ENCODE measurements around the gene SETBP1. TPM values are rescaled to one million over a fixed set of nuclear protein-coding genes. Genes with fewer than 3 reads are reported as not detected.

The SETBP1 gene
- total and polyA plus RNA-seq, 2 of the 4 experiments (the other 2 are of a cell fraction) = 0.19 to 0.36 TPM

DNA sequence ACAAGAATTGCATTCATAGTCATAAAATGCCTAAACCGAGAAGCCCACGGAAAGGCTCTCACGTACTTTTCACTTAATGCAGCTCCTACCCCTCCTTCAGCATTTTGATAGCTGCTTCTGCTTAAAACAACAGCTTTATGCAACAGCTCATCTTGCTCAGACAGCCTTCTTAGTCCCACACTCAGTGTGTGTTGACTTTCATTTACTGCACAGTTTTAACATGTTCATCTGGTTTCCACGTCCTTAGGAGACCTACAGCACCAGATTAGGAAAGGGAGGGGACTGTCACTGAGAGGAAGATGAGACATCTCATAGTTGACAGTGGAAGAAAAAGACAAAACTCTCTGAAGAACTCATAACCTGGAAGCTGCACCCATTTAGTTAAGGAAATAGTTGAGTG, 435.4 kb downstream of the SETBP1 start:
- no peak overlapping the region for H2AK5ac ChIP-seq (ENCODE audit: low read depth, low read length)
- no peaks in the 10 kb centered on the region for H3K9me3 ChIP-seq (ENCODE audit: control insufficient read depth, insufficient read depth, low read length)
- ATAC-seq (ENCODE audit: low read depth) (no peak), DNase-seq (no peak)
- H4K91ac ChIP-seq (ENCODE audit: insufficient read depth, low read depth, low read length) = no peak overlapping the region
- TF ChIP-seq, protein P1, sequence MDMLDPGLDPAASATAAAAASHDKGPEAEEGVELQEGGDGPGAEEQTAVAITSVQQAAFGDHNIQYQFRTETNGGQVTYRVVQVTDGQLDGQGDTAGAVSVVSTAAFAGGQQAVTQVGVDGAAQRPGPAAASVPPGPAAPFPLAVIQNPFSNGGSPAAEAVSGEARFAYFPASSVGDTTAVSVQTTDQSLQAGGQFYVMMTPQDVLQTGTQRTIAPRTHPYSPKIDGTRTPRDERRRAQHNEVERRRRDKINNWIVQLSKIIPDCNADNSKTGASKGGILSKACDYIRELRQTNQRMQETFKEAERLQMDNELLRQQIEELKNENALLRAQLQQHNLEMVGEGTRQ (IDR thresholded peaks at IDR 0.05; ENCODE audit: low read depth, low read length) = no peak
- no peak for TF ChIP-seq MAZ (IDR thresholded peaks at IDR 0.05; ENCODE audit: borderline replicate concordance, low read depth, low read length)
- TF ChIP-seq CEBPB (IDR thresholded peaks at IDR 0.05; ENCODE audit: low read depth, low read length) = no peak
- TF ChIP-seq SMC3 (IDR thresholded peaks at IDR 0.05; ENCODE audit: low read depth, low read length) = no peak
- no peak for TF ChIP-seq FOS (IDR thresholded peaks at IDR 0.05; ENCODE audit: low read depth, low read length)
- TF ChIP-seq MAFK (IDR thresholded peaks at IDR 0.05; ENCODE audit: low read depth, low read length) = no peak
- TF ChIP-seq POLR2A (IDR thresholded peaks at IDR 0.05; ENCODE audit: low read depth, low read length) = no peak
- no peak for TF ChIP-seq RAD21 (IDR thresholded peaks at IDR 0.05; ENCODE audit: low read length)
- TF ChIP-seq, protein P2, sequence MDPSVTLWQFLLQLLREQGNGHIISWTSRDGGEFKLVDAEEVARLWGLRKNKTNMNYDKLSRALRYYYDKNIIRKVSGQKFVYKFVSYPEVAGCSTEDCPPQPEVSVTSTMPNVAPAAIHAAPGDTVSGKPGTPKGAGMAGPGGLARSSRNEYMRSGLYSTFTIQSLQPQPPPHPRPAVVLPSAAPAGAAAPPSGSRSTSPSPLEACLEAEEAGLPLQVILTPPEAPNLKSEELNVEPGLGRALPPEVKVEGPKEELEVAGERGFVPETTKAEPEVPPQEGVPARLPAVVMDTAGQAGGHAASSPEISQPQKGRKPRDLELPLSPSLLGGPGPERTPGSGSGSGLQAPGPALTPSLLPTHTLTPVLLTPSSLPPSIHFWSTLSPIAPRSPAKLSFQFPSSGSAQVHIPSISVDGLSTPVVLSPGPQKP (IDR thresholded peaks at IDR 0.05; ENCODE audit: borderline replicate concordance, low read depth, low read length) = no peak
- no peak for TF ChIP-seq RCOR1 (IDR thresholded peaks at IDR 0.05; ENCODE audit: insufficient replicate concordance, low read length)
- TF ChIP-seq, protein P3, sequence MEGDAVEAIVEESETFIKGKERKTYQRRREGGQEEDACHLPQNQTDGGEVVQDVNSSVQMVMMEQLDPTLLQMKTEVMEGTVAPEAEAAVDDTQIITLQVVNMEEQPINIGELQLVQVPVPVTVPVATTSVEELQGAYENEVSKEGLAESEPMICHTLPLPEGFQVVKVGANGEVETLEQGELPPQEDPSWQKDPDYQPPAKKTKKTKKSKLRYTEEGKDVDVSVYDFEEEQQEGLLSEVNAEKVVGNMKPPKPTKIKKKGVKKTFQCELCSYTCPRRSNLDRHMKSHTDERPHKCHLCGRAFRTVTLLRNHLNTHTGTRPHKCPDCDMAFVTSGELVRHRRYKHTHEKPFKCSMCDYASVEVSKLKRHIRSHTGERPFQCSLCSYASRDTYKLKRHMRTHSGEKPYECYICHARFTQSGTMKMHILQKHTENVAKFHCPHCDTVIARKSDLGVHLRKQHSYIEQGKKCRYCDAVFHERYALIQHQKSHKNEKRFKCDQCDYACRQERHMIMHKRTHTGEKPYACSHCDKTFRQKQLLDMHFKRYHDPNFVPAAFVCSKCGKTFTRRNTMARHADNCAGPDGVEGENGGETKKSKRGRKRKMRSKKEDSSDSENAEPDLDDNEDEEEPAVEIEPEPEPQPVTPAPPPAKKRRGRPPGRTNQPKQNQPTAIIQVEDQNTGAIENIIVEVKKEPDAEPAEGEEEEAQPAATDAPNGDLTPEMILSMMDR (conservative IDR thresholded peaks at IDR 0.05; ENCODE audit: low read depth, low read length) = no peak
- TF ChIP-seq BHLHE40 (IDR thresholded peaks at IDR 0.05; ENCODE audit: low read depth, low read length) = no peak
- no peak for TF ChIP-seq NFE2L2 (IDR thresholded peaks at IDR 0.05; ENCODE audit: low read depth, low read length)
- no peak for TF ChIP-seq MXI1 (IDR thresholded peaks at IDR 0.05; ENCODE audit: borderline replicate concordance, low read depth, low read length)
- in situ Hi-C loops (cut with MboI; ENCODE audit: low sequenced_read_pairs) = no loop called here
- no peak overlapping the region for H2BK120ac ChIP-seq (ENCODE audit: low read depth, low read length)
- no peak overlapping the region for H3K14ac ChIP-seq (replicated peaks; ENCODE audit: low read depth, low read length)
- no peak overlapping the region for H3K9ac ChIP-seq (ENCODE audit: low read depth, low read length)
- H4K5ac ChIP-seq (ENCODE audit: low read depth, low read length) = no peak overlapping the region
- H3K79me1 ChIP-seq (ENCODE audit: low read depth in 1 of 2, low read length in 2 of 2) = no peaks in the 10 kb centered on the region
- no peak overlapping the region for H3K4me2 ChIP-seq (ENCODE audit: low read depth, low read length)
- no peak overlapping the region for H3K4me3 ChIP-seq (ENCODE audit: insufficient read depth, low read depth, low read length)
- H3K4me1 ChIP-seq (ENCODE audit: control insufficient read depth, insufficient read depth, low read length) = no peaks in the 10 kb centered on the region
- no peak overlapping the region for H2BK5ac ChIP-seq (ENCODE audit: low read depth, low read length, poor library complexity, severe bottlenecking)
- intact Hi-C loops (cut with micrococcal nuclease) = no loop called here
- BruUV-seq (replicated peaks) = no TSS peak
- no peak overlapping the region for H3K56ac ChIP-seq (ENCODE audit: extremely low read depth, insufficient read depth, low read length)
- H2AFZ ChIP-seq (replicated peaks; ENCODE audit: low read length, poor library complexity) = no peak overlapping the region
- H3K9me1 ChIP-seq (ENCODE audit: insufficient read depth, low read length) = no peaks in the 10 kb centered on the region
- no peak overlapping the region for H3K18ac ChIP-seq (ENCODE audit: low read depth, low read length)
- H3K27me3 ChIP-seq (ENCODE audit: control insufficient read depth, insufficient read depth, low read length) = peaks cover 9% of the 10 kb centered on the region
- H3K27ac ChIP-seq (ENCODE audit: insufficient read depth, low read length) = no peak overlapping the region
- dilution Hi-C loops (cut with HindIII; ENCODE audit: low sequenced_read_pairs, unreplicated experiment) = no loop called here
- H2BK15ac ChIP-seq (ENCODE audit: low read depth, low read length) = no peak overlapping the region
- ChIA-PET CTCF (no interaction called here), POLR2A (ENCODE audit: unreplicated experiment) (no interaction called here)
- H4K8ac ChIP-seq (ENCODE audit: low read depth in 2 of 2, low read length in 2 of 2) = no peak overlapping the region
- no peak overlapping the region for H2AK9ac ChIP-seq (replicated peaks; ENCODE audit: low read depth, low read length, poor library complexity)
- no peaks in the 10 kb centered on the region for H3K36me3 ChIP-seq (ENCODE audit: control insufficient read depth, insufficient read depth, low read length)
- H3K4ac ChIP-seq (ENCODE audit: low read depth, low read length) = no peak overlapping the region
- no peak overlapping the region for H3K23ac ChIP-seq (ENCODE audit: low read depth, low read length)
- no peaks in the 10 kb centered on the region for H4K20me1 ChIP-seq (ENCODE audit: insufficient read depth, low read length)
- H2BK20ac ChIP-seq (ENCODE audit: low read depth, low read length) = no peak overlapping the region
- 61% methylated on average over 3 of the region's 4 CpGs; no CpG with 5 or more reads in 1 of the 2 experiments for WGBS, 2 experiments (ENCODE audit: extremely low coverage in 2 of 2, insufficient read length in 1 of 2)

Measured in IMR-90 (cell line).